ENCODE data around the gene ARNT2. TPM values are rescaled to one million over a fixed set of nuclear protein-coding genes. Genes with fewer than 3 reads are reported as not detected.
"Not testable (repeated sequence)": the region's sequence is repeated elsewhere in the genome, so short reads cannot be mapped to it uniquely, and the experiment has no call there.

The ARNT2 gene
- total RNA-seq, 1 experiment from 2014 or later = 3.3 TPM

DNA sequence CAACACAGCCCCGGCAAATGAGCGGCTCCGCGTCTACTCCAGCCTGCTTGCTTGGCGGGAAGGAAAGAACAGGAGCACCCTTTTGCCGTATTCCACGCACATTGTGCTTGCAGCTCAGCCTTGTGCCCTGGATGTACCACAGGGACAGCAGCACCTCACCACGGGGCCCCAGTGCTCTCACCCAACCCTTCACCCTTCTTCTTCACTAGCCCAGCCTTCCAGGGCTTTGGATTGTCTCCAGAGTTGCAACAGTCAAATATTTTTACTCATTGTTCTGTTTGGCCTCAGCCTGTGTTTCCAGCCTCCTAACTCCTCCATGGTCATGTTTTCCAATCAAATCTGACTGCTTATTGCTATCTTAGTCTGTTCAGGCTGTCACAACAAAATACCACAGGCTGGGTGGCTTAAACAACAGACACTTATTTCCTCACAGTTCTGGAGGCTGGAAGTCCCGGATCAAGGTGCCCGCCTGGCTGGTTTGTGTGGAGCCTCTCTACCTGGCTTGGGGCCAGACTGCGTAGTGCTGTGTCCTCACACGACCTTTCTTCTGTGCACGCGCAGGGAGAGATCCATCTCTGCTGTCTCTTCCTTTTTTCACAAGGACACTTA, 211.7 kb downstream of the ARNT2 start:
- DNase-seq (ENCODE audit: low spot score) = peak; percentile 45

DNA sequence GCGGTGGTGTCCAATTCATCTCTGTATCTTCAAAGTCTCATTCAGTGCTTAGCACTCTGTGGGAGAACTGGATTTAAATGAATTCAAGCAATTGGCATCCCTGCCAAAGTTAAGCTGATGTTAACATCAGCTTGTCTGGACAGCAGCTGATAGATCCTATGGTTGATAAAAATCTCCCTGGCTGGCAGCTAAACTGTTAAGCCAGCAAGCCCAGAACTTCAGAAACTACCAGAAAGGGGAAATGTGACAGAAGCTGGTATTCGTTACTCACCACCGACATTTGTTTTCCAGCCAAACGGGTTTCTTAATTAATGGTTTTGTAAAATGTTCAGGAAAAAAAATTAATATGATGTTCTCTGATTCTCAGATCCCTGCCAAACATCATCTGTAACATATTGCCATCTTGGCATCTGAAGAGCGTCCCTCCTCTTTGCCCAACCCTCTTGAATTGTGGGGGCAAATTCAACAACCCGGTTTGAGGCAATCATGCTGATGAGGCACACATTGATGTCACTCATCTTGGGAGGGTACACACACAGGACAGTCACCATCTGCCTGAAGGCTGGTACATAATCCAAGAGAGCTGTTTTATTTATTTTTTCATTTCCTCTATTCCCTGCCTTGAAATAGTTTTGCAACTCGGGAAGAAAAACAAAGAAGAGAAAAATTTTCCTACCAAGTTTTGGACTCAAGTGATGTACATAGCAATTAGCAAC, 214.7 kb downstream of the ARNT2 start:
- no peak for DNase-seq (ENCODE audit: low spot score)

DNA sequence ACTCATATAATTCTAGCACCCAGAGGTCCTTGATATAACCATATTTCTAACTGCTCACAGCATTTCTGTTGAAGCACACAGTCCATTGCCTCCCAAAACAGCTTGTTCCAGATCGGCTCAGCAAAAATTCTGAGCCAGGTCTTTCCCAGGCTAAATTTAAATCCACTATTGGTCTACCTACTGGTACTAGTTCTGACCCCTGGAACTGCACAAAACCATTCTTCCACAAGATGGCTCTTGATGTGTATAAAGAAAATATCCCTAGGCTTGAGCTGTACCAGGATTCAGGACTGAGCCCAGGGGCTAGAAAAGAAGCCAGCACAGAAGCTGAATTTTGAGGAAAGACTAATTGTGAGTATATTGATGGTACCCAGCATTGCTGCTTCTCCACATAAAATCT, 215.5 kb downstream of the ARNT2 start:
- DNase-seq (ENCODE audit: low spot score) = no peak

DNA sequence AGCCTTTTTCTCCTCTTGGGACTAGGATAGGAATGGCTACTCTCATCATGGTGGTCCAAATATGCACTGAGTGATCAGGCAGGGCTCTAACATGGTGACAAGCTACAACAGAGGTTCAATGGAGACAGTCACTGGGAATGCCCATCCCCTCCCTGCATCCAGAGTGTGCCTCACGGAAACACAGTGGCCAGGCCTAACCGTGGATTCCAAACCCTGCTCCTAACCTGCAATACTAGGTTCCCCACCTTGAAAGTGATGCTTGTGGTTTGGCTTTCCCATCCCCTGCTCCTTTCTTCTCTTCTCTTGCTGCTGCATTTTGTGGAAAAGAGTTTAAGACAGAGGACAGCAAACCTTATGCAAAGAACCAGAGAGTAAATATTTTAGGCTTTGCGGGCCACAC, 216.0 kb downstream of the ARNT2 start:
- no peak for DNase-seq (ENCODE audit: low spot score)

DNA sequence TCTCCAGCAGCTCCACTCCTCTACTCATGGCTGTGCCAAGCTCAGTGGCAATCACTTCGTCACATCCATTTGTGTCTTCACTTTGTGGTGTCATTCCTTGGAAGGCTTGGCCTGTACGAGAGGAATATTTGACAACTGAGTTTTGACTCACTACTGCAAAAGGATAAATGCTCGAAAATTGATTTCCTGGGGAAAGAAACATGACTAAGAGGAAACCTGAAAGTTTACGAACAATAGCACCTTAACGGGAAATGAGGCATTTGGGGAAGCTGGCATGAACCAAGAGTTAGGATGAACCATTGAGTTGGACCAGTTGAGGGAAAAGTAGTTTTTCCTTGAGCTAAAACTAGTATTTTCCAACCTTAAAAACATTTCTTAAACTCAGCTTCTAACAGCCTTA, 216.7 kb downstream of the ARNT2 start:
- no peak for DNase-seq (ENCODE audit: low spot score)

DNA sequence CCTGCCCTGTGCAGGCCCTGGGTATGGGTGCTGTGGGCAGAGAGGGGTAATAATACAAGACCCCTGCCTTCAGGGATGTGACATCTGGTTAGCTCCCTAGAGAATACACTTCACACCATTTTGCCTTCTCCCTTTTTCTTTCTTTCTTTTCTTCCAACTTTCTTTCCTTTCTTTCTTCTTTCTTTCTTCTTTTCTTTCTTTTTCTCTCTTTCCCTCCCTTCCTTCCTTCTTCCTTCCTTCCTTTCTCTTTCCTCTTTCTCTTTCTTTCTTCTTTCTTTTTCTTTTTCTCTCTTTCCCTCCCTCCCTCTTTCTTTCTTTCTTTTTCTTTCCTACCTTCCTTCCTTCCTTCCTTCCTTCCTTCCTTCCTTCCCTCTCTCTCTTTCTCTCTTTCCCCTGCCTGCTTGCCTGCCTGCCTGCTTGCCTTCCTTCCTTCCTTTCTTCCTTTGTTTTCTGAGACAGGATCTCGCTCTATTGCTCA, 222.5 kb downstream of the ARNT2 start:
- DNase-seq (ENCODE audit: low spot score) = no peak

DNA sequence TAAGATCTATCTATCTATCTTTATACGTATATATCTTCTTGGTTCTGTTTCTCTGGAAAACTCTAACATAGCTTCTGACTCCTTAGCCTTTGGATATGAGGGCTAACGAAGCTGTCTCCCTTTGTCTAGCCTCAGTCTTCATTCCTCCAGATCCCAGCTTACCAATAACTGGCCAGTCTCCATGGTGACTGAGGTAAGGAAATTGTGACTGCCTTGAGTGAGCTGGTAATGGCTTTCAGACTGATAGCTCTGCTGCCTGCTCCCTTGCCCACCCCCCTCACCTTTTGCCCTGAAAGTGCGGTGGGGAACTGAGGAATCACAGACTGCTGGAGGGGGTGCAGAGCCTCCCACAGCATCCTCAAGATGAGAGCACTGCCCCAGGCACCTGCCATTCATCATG, 225.2 kb downstream of the ARNT2 start:
- DNase-seq (ENCODE audit: low spot score) = no peak

DNA sequence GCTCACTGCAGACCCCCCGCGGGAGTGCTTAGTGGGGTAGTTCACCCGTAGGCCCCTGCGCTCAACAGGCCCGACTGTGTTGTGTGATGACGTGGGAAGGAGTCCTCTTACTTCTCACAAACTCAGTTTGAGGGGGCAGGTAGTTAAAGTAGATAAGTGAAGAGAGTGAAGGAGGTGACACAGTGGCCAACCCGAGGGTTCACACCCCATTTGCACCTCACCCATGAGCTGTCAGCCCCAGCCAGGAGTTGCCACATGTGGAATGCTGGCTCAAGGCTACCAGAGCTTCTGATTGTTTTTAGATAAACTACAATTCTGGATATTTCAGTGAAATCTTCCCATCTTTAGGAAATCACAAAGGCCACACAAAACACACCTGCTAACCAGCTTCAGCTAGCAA, 226.8 kb downstream of the ARNT2 start:
- DNase-seq (ENCODE audit: low spot score) = no peak

DNA sequence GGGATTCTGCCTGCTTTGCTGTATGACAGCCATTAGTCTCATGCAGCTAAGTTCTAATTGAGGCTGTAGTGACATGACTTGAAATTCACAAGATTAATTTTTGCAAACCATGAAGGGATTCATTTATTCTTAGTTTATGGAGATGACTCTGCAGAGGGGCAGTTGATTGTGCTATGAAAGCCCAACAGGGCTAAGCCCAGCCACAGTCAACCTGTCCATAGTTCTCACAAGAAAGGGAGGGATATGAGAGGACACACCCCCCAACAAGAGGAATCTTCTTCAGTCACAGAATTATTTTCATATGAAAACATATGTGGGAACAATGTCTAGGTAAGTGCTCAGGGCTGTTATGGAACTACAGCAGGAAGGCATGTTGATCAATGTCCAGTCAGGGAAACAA, 229.0 kb downstream of the ARNT2 start:
- no peak for DNase-seq (ENCODE audit: low spot score)

DNA sequence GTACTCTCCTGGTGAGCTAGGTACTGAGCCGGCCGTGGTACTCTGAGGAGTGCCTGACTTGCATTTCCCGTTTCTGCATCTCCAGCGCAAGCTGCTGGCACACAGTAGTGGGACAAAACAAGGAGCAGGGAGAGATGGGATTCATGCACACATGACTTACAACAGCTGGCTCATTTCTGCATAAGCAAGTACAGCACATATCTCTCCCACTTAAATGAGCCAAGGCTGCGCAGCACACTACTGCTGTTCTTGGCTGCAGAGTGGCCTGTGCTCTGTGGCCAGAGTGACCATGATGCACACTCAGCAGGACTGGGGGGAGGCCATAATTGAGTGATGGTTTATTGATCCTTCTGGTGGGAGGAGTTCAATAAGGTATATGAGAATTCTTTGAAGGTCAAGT, 231.8 kb downstream of the ARNT2 start:
- DNase-seq (ENCODE audit: low spot score) = no peak

DNA sequence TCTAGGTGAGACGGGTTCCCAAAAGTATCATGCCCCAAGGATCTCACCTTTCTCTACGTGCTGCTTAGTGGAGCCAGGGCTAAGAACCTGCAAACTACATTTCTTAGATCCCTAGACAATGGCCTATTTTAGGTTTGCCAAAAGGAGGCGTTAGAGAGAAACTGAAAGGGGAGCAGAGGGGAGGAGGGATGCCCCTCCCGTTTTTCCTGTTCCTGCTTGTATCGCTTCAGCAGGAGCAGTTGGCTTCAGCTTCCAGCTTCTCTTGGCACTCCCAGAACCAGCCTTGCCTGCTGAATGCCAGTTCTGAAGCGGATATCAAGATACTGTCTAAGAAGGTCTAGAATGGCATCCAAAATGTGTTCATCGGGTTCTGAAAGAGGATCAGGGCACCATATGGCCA, 232.5 kb downstream of the ARNT2 start:
- no peak for DNase-seq (ENCODE audit: low spot score)

DNA sequence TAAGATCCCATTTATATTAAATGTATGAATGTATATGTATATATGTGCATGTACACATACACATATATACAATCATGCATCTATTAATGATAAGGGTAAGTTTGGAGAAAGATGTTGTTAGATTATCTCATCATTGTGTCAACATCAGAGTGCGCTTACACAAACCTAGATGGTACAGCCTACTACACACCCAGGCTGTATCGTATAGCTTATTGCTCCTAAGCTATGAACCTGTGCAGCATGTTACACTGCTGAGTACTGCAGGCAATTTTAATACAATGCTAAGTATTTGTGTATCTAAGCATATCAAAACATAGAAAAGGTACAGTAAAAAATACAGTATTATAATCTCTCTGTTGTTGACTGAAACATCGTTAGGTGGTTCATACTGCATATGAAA, 233.6 kb downstream of the ARNT2 start:
- DNase-seq (ENCODE audit: low spot score) = no peak

DNA sequence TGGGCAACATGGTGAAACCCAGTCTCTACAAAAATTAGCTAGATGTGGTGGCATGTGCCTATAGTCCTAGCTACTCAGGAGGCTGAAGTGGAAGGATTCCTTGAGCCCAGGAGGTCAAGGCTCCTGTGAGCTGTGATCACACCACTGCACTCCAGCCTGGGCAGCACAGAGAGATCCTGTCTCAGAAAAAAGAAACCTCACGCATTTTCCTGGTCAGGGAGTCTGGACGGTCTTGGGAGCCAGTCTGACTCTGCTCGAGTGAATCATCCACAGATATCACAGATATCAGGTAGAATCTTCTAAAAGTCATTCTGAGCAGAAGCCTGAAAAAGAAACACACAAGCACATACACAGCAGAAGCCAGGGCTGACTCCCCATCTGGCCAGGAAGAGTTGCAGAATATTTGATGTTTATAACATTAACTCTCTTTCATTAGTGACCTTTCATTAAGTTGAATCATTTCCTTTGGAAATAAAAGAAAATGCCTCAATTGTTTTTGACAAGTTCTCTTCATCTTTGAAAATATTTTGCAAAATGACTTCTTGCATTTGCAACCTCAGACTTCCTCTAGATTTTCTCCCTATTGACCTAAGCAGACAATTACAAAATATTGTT, 234.5 kb downstream of the ARNT2 start:
- DNase-seq (ENCODE audit: low spot score) = no peak

DNA sequence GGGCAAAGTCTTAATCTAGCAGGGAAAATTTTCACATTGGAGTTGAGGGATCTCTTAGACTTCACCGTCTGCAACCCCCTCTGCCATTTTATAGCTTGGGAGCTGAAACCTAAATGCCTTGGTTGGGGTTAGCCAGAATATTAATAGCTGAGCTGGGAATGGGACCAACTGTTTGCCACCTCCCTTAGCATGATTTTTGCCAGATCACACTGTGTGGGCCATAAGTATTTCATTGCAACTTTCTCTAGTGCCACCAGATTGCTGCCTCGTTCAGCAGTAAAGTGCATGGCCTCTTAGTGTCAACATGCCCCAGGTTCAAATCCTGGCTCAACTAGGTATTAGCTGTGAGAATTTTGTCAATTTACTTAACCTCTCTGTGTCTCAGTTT, 235.0 kb downstream of the ARNT2 start:
- no peak for DNase-seq (ENCODE audit: low spot score)

DNA sequence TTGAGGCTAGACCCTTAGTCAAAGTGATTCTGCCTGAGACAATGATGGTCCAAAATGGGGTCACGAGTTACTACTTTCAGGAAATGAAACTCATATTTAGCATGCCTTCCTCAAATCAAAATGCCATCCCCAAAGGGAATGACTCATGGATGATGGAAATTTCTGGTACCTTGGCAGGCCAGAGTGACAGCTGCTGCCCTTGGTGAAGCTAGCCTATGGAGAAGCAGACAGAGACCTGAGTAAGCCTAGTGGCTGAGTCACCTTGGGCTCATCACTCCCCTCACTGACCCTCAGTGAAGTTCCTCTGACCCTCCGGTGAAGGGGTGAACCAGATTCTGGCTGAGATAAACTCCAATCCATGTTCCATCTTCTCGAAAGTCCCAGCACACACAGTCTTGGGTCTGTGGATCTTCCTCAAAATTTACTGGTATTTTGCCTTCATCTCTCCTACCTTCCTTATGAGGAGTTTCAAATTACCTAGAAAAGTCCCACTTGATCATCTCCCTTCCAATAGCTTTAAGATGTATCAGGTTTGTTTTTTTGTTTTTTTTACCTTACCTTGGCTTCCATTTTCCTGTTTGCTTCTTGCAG, 236.4 kb downstream of the ARNT2 start:
- DNase-seq (ENCODE audit: low spot score) = no peak

DNA sequence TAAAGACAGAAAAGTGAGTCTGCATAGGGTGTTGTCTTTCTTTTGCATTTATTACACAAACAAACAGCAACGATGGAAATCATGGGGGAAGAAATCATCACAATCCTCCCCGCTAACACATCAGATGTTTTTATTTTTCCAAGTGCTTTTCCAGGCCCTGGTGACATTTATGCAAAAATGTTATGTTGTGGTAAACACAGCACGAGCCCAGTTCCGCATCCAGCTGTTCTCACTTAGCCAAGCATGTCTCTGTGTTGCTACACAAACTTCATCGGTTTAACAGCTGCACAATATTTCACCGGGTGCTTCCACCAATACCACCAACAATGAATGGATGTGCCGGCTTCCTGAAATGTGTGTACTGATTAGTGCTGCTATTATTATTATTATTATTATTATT, 237.2 kb downstream of the ARNT2 start:
- DNase-seq (ENCODE audit: low spot score) = no peak

DNA sequence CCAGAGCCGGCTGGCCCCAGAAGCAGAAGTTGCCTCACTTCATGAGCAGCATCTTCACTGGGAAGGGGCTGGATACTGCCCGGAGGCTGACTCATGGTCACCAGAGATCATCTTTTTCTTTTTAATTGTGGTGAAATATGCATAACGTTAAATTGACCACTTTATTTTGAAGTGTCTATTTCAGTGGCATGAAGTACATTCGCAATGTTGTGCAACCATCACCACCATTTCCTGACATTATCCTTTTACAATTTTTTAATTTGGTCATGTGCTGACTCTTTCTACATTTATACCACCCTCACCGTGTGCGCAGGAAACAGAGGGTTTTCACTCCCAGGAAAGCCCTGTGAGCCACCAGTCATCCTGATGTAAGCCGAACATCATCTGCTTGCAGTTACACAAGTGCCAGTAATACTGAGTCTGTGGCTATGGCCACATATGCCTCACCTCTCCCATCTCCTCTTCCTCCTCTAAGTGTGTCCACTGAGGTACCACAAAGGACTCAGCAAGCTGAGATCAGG, 239.3 kb downstream of the ARNT2 start:
- DNase-seq (ENCODE audit: low spot score) = no peak

DNA sequence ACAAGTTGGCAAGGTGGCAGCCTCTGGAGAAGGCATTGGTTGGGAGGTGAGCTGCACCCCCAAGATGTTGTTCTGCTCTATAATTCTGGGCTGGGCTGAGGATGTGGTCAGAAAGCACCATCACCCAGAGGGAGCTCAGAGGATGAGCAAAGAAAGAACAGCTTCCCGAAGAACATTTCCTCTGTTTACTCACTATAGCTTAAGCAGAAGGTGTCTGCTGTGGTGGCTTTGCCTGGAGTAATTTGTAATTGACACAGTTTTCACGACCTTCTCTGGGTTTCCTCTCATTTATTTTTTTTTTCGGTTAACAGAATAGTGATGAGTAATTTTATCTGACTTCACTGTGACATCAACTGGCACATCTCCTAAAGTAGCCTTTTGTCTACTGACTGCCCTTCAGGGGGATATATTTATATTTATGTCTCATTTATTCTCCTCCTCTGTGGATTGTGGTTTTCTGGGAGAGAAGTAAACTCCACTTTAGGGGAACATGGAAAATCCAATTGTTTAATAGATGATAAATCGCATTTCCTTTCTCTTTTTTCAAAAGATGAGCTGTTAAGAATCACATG, 241.4 kb downstream of the ARNT2 start:
- no peak for DNase-seq (ENCODE audit: low spot score)

DNA sequence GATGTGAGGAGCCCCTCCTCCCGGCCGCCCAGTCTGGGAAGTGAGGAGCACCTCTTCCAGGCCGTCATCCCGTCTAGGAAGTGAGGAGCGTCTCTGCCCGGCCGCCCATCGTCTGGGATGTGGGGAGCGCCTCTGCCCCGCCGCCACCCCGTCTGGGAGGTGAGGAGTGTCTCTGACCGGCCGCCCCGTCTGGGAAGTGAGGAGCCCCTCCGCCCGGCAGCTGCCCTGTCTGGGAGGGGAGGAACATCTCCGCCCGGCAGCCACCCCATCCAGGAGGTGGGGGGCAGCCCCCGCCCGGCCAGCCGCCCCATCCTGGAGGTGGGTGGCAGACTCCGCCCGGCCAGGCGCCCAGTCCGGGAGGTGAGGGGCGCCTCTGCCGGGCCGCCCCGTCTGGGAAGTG, 243.2 kb downstream of the ARNT2 start:
- DNase-seq (ENCODE audit: low spot score) = not testable (repeated sequence)
